HL-60/S4 (cell line): ENCODE measurements around the gene PANK1.

ENCODE experiments used
- in situ Hi-C: fragments of 300-500 bp; cut with MboI; formaldehyde crosslinking; loops from 2 replicates; pipeline ENCODE4 v1.14.3; 2022; ENCODE audit warnings: low sequenced_read_pairs

PANK1 gene

GRCh38 chr10:89543841-89544240 is 101.2 kb downstream of the PANK1 start:
- in situ Hi-C loops, result no loop called here

DNA sequence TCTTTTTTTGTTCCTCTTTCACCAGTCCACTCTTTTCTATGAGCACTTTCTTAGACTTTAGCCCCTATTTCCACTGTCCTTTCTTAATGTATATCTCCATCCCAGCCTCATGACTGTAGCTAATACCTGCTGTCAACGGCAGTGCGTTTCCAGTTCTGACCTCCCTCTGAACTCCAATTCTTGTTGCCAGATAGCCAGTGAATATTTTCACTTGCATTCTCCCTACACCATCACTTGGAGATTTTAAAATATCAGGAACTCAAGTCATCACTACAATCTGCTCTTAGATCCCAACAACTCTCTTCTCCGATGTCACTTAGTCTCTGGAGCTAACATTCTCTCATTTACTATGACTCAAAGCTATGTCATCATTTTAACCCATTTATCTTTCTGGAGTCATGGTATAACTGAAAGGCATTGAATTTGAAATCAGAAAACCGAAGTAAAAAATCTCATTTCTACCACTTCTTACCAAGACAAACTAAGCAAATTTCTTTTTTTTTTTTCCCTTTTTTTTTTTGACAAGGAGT is 104.6 kb downstream of the PANK1 start:
- in situ Hi-C loops, result no loop called here

- in situ Hi-C loops, result no loop called here
Measured at GRCh38 chr10:89537364-89537763, 107.7 kb downstream of the PANK1 start.

- in situ Hi-C loops, result no loop called here
Measured at GRCh38 chr10:89536013-89536354, 109.1 kb downstream of the PANK1 start.

GRCh38 chr10:89535171-89536012 is 109.7 kb downstream of the PANK1 start, which contains the start of gene SLC16A12:
TSS of gene SLC16A12 (minus strand) at chr10:89535594. CDS start at chr10:89462578, 73,016 bp downstream.
- in situ Hi-C loops, result no loop called here

- in situ Hi-C loops, result no loop called here
Measured at GRCh38 chr10:89534826-89535166, 110.2 kb downstream of the PANK1 start.
